K562 (cell line): ENCODE measurements around the gene TCEANC2. TPM values are rescaled to one million over a fixed set of nuclear protein-coding genes. Genes with fewer than 3 reads are reported as not detected.

Experiments used
- ASH1L ChIP-seq: fragments of 450-650 bp; IDR thresholded peaks from 2 replicates; pipeline ENCODE4 v1.6.1; 2018; ENCODE audit warnings: borderline replicate concordance, mild to moderate bottlenecking, low read depth; ENCODE audit not compliant: partially characterized antibody
- CCNT2 ChIP-seq: IDR thresholded peaks from 2 replicates; pipeline ENCODE4 v1.6.1; 2011; ENCODE audit warnings: borderline replicate concordance, low read depth, mild to moderate bottlenecking, moderate library complexity, mixed read lengths, low read length; ENCODE audit not compliant: insufficient read length; ENCODE audit errors: extremely low read depth
- CXXC5 ChIP-seq: fragments of 250-450 bp; sonication (Bioruptor Pico); IDR thresholded peaks from 2 replicates; pipeline ENCODE4 v1.8.0; 2022; ENCODE audit warnings: inconsistent platforms, mild to moderate bottlenecking, moderate library complexity
- ELF1 ChIP-seq: fragments of 200-800 bp; sonication (Bioruptor generic); IDR thresholded peaks from 2 replicates; pipeline ENCODE4 v1.6.1; 2016; ENCODE audit warnings: missing genetic modification characterization, missing compliant biosample characterization
- FOSL1 ChIP-seq: fragments of 200-800 bp; sonication (Bioruptor generic); conservative IDR thresholded peaks from 2 replicates; pipeline ENCODE4 v1.6.1; 2016; ENCODE audit warnings: missing genetic modification characterization, missing compliant biosample characterization
- FOXK2 ChIP-seq, 2 experiments: fragments of 450-650 bp; IDR thresholded peaks in 1 of 2; conservative IDR thresholded peaks in 1 of 2; 2 replicates each; pipeline ENCODE4 v1.6.1; 2016; ENCODE audit warnings: low read depth in 2 of 2, mild to moderate bottlenecking in 1 of 2
- NR0B1 ChIP-seq: fragments of 450-650 bp; IDR thresholded peaks from one replicate; pipeline ENCODE4 v1.6.1; 2018; ENCODE audit warnings: mild to moderate bottlenecking, moderate library complexity; ENCODE audit not compliant: partially characterized antibody
- SP2 ChIP-seq: IDR thresholded peaks from 2 replicates; pipeline ENCODE4 v1.6.1; 2011; ENCODE audit warnings: mild to moderate bottlenecking, low read depth, low read length, moderate library complexity; ENCODE audit not compliant: poor library complexity, severe bottlenecking; ENCODE audit errors: extremely low read depth
- ZFP1 ChIP-seq: fragments of 450-650 bp; formaldehyde crosslinking; IDR thresholded peaks from 2 replicates; pipeline ENCODE4 v1.4.0; 2020; ENCODE audit warnings: mild to moderate bottlenecking, mixed read lengths
- ZNF253 ChIP-seq: fragments of 250-450 bp; sonication (Bioruptor Pico); conservative IDR thresholded peaks from 2 replicates; pipeline ENCODE4 v1.6.1; 2021; ENCODE audit warnings: mild to moderate bottlenecking
- ZNF696 ChIP-seq: fragments of 250-450 bp; sonication (Bioruptor Pico); conservative IDR thresholded peaks from 2 replicates; pipeline ENCODE4 v1.4.0; 2020; ENCODE audit warnings: mild to moderate bottlenecking, moderate library complexity
- polyA plus RNA-seq, 8 experiments: library from polyadenylated mRNA; depleted of rRNA in 4 of 8; stranded (reverse) in 5 of 8; unstranded in 3 of 8; fragments of >200 nt; fragmentation: Nextera tagmentation in 2 of 8; fragmentation: Illumina TruSeq in 1 of 8; extraction: Ambion mirVana in 2 of 8; extraction: Trizol in 1 of 8; gene quantifications; 2 replicates each; pipeline versions ENCODE4 v1.2.1 to v1.2.3, GENCODE V29; 2011 to 2014; ENCODE audit warnings: inconsistent platforms in 1 of 8, missing spikeins in 1 of 8
- total RNA-seq, 7 experiments: library from RNA; depleted of rRNA in 6 of 7; stranded (reverse); fragments of >200 nt in 6 of 7; fragmentation: Illumina TruSeq in 2 of 7; extraction: Trizol in 2 of 7; gene quantifications; 2 replicates each; pipeline versions ENCODE4 v1.2.1 to v1.2.3, GENCODE V29; 2011 to 2021; ENCODE audit warnings: low replicate concordance in 1 of 7
- TF ChIP-seq, protein P1 (sequence below), 2 experiments: fragments of 450-650 bp in 1 of 2; sonication (generic) in 1 of 2; formaldehyde crosslinking in 1 of 2; IDR thresholded peaks; 2 replicates each; pipeline versions ENCODE4 v1.7.1 to v1.9.0; 2016 to 2022; ENCODE audit warnings: inconsistent platforms in 1 of 2, mild to moderate bottlenecking in 1 of 2, missing genetic modification reagents in 1 of 2
- TF ChIP-seq, protein P2 (sequence below): fragments of 450-650 bp; IDR thresholded peaks from 2 replicates; pipeline ENCODE4 v1.7.0; 2016; ENCODE audit warnings: borderline replicate concordance

TCEANC2 gene
- total and polyA plus RNA-seq, 9 of the 15 experiments (the other 6 are each of a cell fraction or from before 2014, with no cell fraction given): 3.3 to 10.2 (median 7.0) TPM

GRCh38 chr1:54121482-54122134 lies 68.2 kb downstream of the TCEANC2 start (continued):
- TF ChIP-seq ELF1 (no peak), ASH1L (no peak), SP2 (no peak), ZNF253 (CRISPR knock-in tag) (no peak), CXXC5 (CRISPR knock-in tag) (peak; percentile 53; the same call in 1 of the 2 replicates), FOSL1 (tag) (no peak), FOXK2 (conservative IDR thresholded peaks at IDR 0.05 in 1 of 2, IDR thresholded peaks at IDR 0.05 in 1 of 2; ENCODE audit: low read depth in 2 of 2) (no peak), NR0B1 (no peak), ZFP1 (no peak), CCNT2 (no peak), ZNF696 (no peak)
- TF ChIP-seq, protein P1, sequence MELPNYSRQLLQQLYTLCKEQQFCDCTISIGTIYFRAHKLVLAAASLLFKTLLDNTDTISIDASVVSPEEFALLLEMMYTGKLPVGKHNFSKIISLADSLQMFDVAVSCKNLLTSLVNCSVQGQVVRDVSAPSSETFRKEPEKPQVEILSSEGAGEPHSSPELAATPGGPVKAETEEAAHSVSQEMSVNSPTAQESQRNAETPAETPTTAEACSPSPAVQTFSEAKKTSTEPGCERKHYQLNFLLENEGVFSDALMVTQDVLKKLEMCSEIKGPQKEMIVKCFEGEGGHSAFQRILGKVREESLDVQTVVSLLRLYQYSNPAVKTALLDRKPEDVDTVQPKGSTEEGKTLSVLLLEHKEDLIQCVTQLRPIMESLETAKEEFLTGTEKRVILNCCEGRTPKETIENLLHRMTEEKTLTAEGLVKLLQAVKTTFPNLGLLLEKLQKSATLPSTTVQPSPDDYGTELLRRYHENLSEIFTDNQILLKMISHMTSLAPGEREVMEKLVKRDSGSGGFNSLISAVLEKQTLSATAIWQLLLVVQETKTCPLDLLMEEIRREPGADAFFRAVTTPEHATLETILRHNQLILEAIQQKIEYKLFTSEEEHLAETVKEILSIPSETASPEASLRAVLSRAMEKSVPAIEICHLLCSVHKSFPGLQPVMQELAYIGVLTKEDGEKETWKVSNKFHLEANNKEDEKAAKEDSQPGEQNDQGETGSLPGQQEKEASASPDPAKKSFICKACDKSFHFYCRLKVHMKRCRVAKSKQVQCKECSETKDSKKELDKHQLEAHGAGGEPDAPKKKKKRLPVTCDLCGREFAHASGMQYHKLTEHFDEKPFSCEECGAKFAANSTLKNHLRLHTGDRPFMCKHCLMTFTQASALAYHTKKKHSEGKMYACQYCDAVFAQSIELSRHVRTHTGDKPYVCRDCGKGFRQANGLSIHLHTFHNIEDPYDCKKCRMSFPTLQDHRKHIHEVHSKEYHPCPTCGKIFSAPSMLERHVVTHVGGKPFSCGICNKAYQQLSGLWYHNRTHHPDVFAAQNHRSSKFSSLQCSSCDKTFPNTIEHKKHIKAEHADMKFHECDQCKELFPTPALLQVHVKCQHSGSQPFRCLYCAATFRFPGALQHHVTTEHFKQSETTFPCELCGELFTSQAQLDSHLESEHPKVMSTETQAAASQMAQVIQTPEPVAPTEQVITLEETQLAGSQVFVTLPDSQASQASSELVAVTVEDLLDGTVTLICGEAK (IDR thresholded peaks at IDR 0.05): no peak; the same call in 1 of the 2 replicates
- TF ChIP-seq, protein P1 (CRISPR knock-in tag; IDR thresholded peaks at IDR 0.05): no peak
- TF ChIP-seq, protein P2, sequence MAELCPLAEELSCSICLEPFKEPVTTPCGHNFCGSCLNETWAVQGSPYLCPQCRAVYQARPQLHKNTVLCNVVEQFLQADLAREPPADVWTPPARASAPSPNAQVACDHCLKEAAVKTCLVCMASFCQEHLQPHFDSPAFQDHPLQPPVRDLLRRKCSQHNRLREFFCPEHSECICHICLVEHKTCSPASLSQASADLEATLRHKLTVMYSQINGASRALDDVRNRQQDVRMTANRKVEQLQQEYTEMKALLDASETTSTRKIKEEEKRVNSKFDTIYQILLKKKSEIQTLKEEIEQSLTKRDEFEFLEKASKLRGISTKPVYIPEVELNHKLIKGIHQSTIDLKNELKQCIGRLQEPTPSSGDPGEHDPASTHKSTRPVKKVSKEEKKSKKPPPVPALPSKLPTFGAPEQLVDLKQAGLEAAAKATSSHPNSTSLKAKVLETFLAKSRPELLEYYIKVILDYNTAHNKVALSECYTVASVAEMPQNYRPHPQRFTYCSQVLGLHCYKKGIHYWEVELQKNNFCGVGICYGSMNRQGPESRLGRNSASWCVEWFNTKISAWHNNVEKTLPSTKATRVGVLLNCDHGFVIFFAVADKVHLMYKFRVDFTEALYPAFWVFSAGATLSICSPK: no peak
